ENCODE results near the gene HMOX1.

GRCh38 chr22:35384527-35384926 is 3.6 kb downstream of the HMOX1 start:
- TF ChIP-seq TAF1 (IDR thresholded peaks at IDR 0.05; ENCODE audit: borderline replicate concordance, low read depth, low read length) (no peak), POLR2A (IDR thresholded peaks at IDR 0.05; ENCODE audit: low read depth, low read length) (no peak), POLR2AphosphoS5 (IDR thresholded peaks at IDR 0.05; ENCODE audit: low read depth, low read length) (no peak)
